GM23338 (cell line): ENCODE measurements around the gene TMEM175. TPM values are rescaled to one million over a fixed set of nuclear protein-coding genes. Genes with fewer than 3 reads are reported as not detected.

Experiments
- ATAC-seq: fragments of 200-7000 bp; cut with Tn5 transposase; 3 replicates; pipeline ENCODE4 v1.9.1; 2020
- DNase-seq: peaks from one replicate; pipeline ENCODE4 v3.0.0-alpha.2; 2015; ENCODE audit warnings: low spot score
- H2AFZ ChIP-seq: fragments of 200-600 bp; sonication (generic); 2 replicates; pipeline ENCODE4 v1.8.0; 2016; ENCODE audit warnings: antibody characterized with exemption, mild to moderate bottlenecking, moderate library complexity
- H3F3A ChIP-seq: fragments of 200-600 bp; sonication (generic); replicated peaks from 2 replicates; pipeline ENCODE4 v1.8.0; 2017; ENCODE audit warnings: antibody characterized with exemption, mixed run types, low read depth
- H3K27ac ChIP-seq: fragments of 200-600 bp; sonication (generic); 2 replicates; pipeline ENCODE4 v1.6.1; 2016; ENCODE audit warnings: low read depth
- H3K27me3 ChIP-seq: fragments of 200-600 bp; sonication (generic); 2 replicates; pipeline ENCODE4 v1.8.0; 2016; ENCODE audit warnings: mild to moderate bottlenecking, mixed run types, moderate library complexity; ENCODE audit not compliant: insufficient read depth
- H3K36me3 ChIP-seq: fragments of 200-600 bp; sonication (generic); 2 replicates; pipeline ENCODE4 v1.8.0; 2016; ENCODE audit warnings: mild to moderate bottlenecking; ENCODE audit not compliant: insufficient read depth
- H3K4me1 ChIP-seq: fragments of 200-600 bp; sonication (generic); 2 replicates; pipeline ENCODE4 v1.8.0; 2016; ENCODE audit warnings: mild to moderate bottlenecking, moderate library complexity; ENCODE audit not compliant: insufficient read depth
- H3K4me2 ChIP-seq: fragments of 200-600 bp; sonication (generic); 2 replicates; pipeline ENCODE4 v1.7.1; 2017; ENCODE audit warnings: mixed run types
- H3K4me3 ChIP-seq: fragments of 200-600 bp; sonication (generic); 2 replicates; pipeline ENCODE4 v1.6.1; 2016; ENCODE audit warnings: mixed run types
- H3K79me2 ChIP-seq: fragments of 200-600 bp; sonication (generic); replicated peaks from 2 replicates; pipeline ENCODE4 v1.8.0; 2017; ENCODE audit warnings: mild to moderate bottlenecking; ENCODE audit not compliant: insufficient read depth
- H3K9me2 ChIP-seq: fragments of 200-600 bp; sonication (generic); 2 replicates; pipeline ENCODE4 v1.8.0; 2017; ENCODE audit not compliant: insufficient read depth
- H4K20me1 ChIP-seq: fragments of 200-600 bp; sonication (generic); replicated peaks from 2 replicates; pipeline ENCODE4 v1.8.0; 2017; ENCODE audit warnings: mild to moderate bottlenecking; ENCODE audit not compliant: insufficient read depth
- H3K27ac Mint-ChIP-seq: 2 replicates; pipeline ENCODE4 v1.8.0; 2020; ENCODE audit warnings: inconsistent platforms, mild to moderate bottlenecking, moderate library complexity, mixed read lengths
- H3K27me3 Mint-ChIP-seq: 3 replicates; pipeline ENCODE4 v1.8.0; 2022; ENCODE audit warnings: low read depth, mild to moderate bottlenecking, moderate library complexity, mixed read lengths, inconsistent platforms; ENCODE audit not compliant: insufficient read depth, poor library complexity
- H3K36me3 Mint-ChIP-seq: 3 replicates; pipeline ENCODE4 v1.8.0; 2021; ENCODE audit warnings: low read depth, mild to moderate bottlenecking, inconsistent platforms, moderate library complexity, mixed read lengths
- H3K4me1 Mint-ChIP-seq: 3 replicates; pipeline ENCODE4 v1.8.0; 2020; ENCODE audit warnings: mild to moderate bottlenecking, inconsistent platforms, mixed read lengths
- H3K4me3 Mint-ChIP-seq: 3 replicates; pipeline ENCODE4 v1.8.0; 2021; ENCODE audit warnings: moderate library complexity, mild to moderate bottlenecking, inconsistent platforms, mixed read lengths
- H3K9me3 Mint-ChIP-seq: 3 replicates; pipeline ENCODE4 v1.8.0; 2020; ENCODE audit warnings: moderate library complexity, mild to moderate bottlenecking, inconsistent platforms, mixed read lengths
- EZH2 ChIP-seq: fragments of 200-600 bp; sonication (generic); IDR thresholded peaks from one replicate; pipeline ENCODE4 v1.8.0; 2017; ENCODE audit warnings: antibody characterized with exemption, mild to moderate bottlenecking, low read depth; ENCODE audit not compliant: unreplicated experiment
- REST ChIP-seq: IDR thresholded peaks from one replicate; pipeline ENCODE4 v1.6.1; 2018; ENCODE audit warnings: antibody characterized with exemption; ENCODE audit not compliant: unreplicated experiment
- STAT1 ChIP-seq: IDR thresholded peaks from one replicate; pipeline ENCODE4 v1.6.1; 2016; ENCODE audit warnings: antibody characterized with exemption; ENCODE audit not compliant: unreplicated experiment
- ZNF331 ChIP-seq: fragments of 250-450 bp; sonication (Bioruptor Pico); IDR thresholded peaks from 2 replicates; pipeline ENCODE4 v1.5.0; 2020; ENCODE audit warnings: low read depth, mild to moderate bottlenecking, moderate library complexity
- polyA plus RNA-seq: library from polyadenylated mRNA; unstranded; fragments of >200 nt; fragmentation: Nextera tagmentation; extraction: Ambion mirVana; gene quantifications from 2 replicates; pipeline ENCODE4 v1.2.1, GENCODE V29; 2016
- total RNA-seq: library from RNA; depleted of rRNA; stranded (reverse); fragments of >200 nt; shearing (Covaris generic); gene quantifications from 2 replicates; pipeline ENCODE4 v1.2.3, GENCODE V29; 2014
- TF ChIP-seq, protein P1 (sequence below): fragments of 250-450 bp; sonication (Bioruptor Pico); IDR thresholded peaks from 2 replicates; pipeline ENCODE4 v1.5.0; 2020; ENCODE audit warnings: mild to moderate bottlenecking, moderate library complexity

The TMEM175 gene
- total and polyA plus RNA-seq, 2 experiments from 2014 or later = 8.0 to 11.4 TPM

DNA sequence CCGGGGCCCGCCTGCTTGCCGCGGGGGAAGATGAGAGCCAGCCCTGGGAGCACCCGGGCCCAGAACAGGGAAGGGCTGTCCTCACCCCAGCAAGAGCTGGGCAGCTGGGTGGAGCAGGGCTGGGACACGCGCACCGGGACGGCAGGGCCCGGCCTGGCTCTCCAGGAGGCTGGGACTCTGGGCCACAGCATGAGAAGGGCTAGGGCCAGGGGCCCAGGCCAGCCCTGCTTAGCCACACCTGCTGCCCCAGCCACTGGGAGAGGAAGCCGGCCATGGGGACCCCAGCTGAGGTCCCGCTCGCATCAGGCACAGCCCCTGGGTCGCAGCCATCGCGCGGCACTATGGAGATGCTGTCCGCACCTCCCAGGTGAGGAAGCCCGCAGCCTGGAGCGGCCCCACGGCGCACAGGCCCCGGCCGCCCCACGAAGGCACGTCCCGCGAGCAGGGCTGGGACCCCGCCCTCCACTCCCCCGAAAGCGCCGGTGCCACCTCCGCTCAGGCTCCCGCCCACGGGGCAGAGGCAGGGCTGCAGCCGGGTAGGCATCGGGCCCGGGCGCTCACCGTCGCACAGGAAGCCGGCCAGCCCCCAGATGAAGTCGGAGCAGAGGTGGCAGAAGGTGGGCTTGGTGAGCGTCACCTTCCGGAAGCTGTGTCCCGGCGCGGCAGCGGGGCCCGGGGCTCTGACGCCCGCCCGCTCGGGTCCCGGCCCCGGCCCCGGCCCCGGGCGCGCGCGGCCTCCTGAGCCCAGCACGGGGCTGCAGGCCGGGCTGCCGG, 40.6 kb downstream of the TMEM175 start:
- DNase-seq (peak; percentile 65), ATAC-seq (peak; percentile 34)
- H3K4me3 ChIP-seq = peak overlapping the region; percentile 87
- no peaks in the 10 kb centered on the region for H3K4me1 Mint-ChIP-seq
- H3K79me2 ChIP-seq = no peaks in the 10 kb centered on the region
- TF ChIP-seq REST (no peak), EZH2 (no peak), STAT1 (no peak), ZNF331 (CRISPR knock-in tag) (no peak)
- TF ChIP-seq, protein P1, sequence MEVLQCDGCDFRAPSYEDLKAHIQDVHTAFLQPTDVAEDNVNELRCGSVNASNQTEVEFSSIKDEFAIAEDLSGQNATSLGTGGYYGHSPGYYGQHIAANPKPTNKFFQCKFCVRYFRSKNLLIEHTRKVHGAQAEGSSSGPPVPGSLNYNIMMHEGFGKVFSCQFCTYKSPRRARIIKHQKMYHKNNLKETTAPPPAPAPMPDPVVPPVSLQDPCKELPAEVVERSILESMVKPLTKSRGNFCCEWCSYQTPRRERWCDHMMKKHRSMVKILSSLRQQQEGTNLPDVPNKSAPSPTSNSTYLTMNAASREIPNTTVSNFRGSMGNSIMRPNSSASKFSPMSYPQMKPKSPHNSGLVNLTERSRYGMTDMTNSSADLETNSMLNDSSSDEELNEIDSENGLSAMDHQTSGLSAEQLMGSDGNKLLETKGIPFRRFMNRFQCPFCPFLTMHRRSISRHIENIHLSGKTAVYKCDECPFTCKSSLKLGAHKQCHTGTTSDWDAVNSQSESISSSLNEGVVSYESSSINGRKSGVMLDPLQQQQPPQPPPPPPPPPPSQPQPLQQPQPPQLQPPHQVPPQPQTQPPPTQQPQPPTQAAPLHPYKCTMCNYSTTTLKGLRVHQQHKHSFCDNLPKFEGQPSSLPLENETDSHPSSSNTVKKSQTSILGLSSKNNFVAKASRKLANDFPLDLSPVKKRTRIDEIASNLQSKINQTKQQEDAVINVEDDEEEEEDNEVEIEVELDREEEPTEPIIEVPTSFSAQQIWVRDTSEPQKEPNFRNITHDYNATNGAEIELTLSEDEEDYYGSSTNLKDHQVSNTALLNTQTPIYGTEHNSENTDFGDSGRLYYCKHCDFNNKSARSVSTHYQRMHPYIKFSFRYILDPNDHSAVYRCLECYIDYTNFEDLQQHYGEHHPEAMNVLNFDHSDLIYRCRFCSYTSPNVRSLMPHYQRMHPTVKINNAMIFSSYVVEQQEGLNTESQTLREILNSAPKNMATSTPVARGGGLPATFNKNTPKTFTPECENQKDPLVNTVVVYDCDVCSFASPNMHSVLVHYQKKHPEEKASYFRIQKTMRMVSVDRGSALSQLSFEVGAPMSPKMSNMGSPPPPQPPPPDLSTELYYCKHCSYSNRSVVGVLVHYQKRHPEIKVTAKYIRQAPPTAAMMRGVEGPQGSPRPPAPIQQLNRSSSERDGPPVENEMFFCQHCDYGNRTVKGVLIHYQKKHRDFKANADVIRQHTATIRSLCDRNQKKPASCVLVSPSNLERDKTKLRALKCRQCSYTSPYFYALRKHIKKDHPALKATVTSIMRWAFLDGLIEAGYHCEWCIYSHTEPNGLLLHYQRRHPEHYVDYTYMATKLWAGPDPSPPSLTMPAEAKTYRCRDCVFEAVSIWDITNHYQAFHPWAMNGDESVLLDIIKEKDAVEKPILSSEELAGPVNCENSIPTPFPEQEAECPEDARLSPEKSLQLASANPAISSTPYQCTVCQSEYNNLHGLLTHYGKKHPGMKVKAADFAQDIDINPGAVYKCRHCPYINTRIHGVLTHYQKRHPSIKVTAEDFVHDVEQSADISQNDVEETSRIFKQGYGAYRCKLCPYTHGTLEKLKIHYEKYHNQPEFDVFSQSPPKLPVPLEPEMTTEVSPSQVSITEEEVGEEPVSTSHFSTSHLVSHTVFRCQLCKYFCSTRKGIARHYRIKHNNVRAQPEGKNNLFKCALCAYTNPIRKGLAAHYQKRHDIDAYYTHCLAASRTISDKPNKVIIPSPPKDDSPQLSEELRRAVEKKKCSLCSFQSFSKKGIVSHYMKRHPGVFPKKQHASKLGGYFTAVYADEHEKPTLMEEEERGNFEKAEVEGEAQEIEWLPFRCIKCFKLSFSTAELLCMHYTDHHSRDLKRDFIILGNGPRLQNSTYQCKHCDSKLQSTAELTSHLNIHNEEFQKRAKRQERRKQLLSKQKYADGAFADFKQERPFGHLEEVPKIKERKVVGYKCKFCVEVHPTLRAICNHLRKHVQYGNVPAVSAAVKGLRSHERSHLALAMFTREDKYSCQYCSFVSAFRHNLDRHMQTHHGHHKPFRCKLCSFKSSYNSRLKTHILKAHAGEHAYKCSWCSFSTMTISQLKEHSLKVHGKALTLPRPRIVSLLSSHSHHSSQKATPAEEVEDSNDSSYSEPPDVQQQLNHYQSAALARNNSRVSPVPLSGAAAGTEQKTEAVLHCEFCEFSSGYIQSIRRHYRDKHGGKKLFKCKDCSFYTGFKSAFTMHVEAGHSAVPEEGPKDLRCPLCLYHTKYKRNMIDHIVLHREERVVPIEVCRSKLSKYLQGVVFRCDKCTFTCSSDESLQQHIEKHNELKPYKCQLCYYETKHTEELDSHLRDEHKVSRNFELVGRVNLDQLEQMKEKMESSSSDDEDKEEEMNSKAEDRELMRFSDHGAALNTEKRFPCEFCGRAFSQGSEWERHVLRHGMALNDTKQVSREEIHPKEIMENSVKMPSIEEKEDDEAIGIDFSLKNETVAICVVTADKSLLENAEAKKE = no peak
- H3K4me2 ChIP-seq = peak overlapping the region; percentile 83
- peaks cover 4% of the 10 kb centered on the region; the same call in 1 of the 2 replicates for H3F3A ChIP-seq
- no peaks in the 10 kb centered on the region for H3K9me2 ChIP-seq
- H3K27me3 ChIP-seq = peaks cover 15% of the 10 kb centered on the region; the same call in 1 of the 2 replicates
- no peaks in the 10 kb centered on the region for H3K36me3 Mint-ChIP-seq
- H2AFZ ChIP-seq = peak overlapping the region; percentile 84; the same call in 1 of the 2 replicates
- no peak overlapping the region for H3K27ac Mint-ChIP-seq
- peak overlapping the region; percentile 54; the same call in 2 of the 3 replicates for H3K4me3 Mint-ChIP-seq
- no peaks in the 10 kb centered on the region for H3K4me1 ChIP-seq
- H3K27ac ChIP-seq = no peak overlapping the region
- H3K36me3 ChIP-seq = no peaks in the 10 kb centered on the region
- H3K27me3 Mint-ChIP-seq = peaks cover 24% of the 10 kb centered on the region
- H4K20me1 ChIP-seq = no peaks in the 10 kb centered on the region
- H3K9me3 Mint-ChIP-seq = peaks cover 16% of the 10 kb centered on the region; the same call in 1 of the 3 replicates
